Fibroblast of skin of right biceps (primary cell): Measurements from ENCODE around the gene CACFD1.
A peak's percentile ranks its signal among the peaks of the same experiment; 100 is the strongest.

Experiments used
- DNase-seq: peaks from one replicate; pipeline ENCODE4 v3.0.0-alpha.2; 2013

Gene CACFD1

DNA sequence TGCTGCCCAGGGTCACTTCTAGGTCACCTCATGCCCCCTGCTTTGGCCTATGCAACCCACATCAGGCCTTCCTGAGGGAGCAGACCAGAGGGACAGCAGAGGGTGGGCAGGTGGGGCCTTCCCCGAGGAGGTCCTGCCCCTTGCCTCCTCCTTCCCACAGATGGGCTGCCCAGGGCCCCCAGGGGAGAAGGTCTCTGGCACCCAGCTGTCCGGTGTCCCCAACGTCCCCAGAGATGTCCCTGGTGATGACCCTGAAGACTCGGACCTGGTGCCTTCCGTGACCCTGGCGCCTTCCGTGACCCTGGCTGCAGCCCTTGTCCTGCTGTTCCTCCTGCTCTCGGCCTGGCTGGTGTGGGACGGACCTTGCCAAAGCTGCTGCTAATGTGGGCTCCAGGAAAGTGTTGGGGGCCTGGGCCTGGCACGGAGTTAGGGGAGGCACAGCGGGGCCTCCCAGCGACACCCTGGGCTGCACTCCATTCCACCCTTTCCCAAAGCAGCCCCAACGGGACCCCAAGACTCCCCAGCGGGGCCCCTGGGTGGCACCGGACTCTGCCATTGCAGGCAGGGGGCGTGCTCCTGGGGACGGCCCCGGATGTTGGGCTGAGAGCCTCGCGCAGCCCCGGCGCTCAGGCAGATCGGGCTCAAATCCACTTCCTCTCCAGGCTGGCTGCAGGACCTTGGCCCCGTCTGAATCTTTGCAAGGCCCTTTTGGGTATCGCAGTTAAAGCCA lies 25.9 kb downstream of the CACFD1 start:
- DNase-seq, result no peak

DNA sequence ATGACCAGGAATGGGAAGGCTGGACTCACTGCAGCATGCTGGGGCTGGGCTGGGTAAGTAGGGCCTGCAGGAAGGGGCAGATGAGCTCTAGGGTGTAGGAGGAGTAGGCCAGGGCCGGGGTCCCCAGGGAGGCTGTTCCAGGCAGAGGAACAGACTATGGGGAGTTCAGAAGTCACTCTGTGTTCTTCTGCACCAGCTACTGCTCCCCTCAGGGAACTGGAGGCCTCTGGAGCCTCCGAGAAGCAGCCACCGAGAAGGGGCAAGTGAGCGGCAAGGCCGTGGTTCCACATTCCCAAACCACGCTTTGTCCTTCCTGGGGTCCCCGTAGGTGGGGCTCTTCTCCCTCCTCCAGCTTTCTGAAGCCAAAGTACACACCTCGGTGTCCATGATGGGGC lies 27.6 kb downstream of the CACFD1 start:
- DNase-seq, result no peak

DNA sequence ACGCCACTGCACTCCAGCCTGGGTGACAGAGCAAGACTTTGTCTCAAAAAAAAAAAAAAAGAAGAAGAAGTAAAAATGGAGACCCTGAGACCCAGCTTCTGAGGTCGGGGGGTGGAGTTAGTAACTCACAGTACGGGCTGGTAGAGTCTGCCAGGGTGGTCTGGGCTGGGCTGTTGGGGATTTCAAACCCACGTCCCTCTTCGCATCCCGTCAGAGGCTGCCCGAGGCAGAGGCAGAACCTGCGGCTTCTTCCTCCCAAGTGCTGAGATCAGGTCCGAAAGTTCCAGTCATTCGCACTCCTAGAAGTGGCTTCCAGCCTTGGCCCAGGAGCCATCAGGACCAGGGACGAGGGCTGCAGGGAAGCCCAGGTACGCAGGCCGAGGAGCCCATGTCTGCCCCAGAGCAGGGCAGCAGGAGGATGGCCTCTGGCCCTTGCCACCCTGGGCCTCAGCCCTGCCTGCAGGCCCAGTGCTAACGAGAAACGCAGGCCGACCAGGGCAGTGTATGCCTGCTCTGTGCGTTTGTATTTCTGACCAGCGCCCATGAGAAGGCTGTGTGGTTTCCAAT lies 29.0 kb downstream of the CACFD1 start:
- no peak for DNase-seq

DNA sequence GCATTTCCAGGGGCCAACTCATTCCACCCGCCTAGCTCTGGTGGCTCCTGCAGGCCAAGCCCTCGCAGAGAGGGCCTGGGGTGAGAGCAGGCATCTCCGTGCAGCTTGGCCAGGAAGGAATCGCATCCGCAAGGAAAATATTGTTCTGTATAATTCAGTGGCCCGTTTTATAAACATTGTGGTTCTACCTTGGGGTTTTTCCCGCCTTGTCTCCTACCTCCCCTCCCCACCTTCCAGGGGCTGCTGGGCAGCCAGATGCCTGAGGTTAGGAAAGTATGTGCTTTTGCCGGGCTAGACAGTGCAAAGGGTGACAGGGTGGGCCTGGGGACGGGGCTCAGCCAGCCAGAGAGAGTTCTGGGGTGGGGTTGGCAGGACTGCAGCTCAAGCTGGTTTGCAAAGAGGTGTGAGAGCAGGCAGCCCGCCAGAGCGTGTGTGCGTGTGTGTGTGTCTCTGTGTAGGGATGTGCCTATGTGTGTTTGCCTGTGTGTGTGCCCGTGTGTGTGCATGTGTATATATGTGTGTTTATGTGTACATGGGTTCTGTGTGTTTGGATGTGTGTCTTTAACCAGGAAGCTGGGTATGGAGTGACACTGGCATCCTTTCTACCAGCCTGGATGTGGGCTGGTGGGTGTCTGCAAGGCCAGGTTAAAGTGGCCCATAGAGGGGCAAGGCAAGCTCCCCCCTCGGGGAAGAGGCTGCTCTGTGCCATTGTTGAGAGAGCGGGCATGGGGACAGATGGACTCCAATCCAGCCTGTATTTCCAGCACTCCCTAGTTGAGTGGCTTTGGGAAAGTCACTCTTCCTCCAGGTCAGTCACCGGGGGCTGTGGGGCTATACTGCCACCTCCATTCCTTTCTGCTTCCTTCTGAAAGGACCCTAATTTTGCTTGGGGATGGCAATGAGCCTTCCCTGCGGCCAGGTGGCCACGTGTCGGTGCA lies 29.7 kb downstream of the CACFD1 start:
- no peak for DNase-seq

DNA sequence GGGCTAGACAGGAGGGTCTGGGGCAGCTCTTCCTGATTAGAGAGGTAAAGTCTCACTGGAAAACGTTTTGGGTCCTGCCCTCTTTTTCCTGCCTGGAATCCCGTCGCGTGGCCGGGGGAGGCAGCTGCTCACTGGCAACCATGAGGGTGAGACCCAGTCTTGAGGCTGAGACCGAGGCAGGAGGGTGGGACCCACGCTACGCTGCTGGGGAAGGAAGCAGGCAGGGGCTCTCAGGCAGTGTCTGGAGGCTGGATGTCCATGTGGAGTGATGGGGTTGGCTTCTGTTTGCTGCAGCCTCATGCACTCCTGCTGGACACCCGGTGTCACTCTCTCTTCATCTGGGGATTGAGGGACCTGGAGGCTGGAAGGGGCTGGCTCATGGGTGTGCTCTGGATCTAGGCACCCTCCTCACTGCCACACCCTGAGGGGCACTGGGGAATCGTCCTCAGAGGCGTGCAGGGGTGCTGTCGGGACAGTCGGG lies 30.5 kb downstream of the CACFD1 start:
- DNase-seq, result no peak

DNA sequence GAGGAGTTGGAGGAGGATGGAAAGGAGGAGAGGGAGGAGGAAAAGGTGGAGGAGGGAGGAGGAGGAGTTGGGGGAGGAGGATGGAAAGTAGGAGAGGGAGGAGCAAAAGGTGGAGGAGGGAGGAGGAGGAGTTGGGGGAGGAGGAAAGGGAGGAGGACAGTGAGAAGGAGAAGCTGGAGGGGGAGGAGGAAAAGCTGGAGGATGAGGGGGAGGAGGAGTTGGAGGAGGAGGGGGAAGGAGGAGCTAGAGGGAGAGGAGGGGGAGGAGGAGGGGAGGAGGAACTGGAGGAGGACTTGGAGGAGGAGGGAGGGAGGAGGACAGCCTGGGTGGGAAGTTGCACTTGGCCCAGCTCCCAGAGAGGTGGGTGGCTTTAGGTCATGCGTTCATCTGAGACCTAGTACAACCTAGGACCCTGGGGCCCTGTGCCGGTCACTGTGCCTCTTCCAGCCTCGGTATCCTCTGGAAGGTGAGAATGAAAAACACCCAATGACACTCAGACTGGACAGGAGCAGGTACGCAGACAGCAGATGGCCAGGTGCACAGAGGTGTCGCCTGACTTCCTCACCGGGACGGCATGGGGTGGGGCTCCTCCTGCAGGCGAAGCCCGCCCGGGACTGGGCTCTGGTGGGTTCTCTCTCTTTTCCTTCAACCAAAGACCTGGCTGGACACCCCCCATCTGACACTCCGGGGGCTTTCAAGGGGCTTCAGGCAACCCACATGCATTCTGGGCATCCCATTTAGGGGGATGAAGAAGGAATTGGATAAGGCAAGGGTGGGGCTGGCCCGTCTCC lies 31.3 kb downstream of the CACFD1 start:
- DNase-seq, result no peak

DNA sequence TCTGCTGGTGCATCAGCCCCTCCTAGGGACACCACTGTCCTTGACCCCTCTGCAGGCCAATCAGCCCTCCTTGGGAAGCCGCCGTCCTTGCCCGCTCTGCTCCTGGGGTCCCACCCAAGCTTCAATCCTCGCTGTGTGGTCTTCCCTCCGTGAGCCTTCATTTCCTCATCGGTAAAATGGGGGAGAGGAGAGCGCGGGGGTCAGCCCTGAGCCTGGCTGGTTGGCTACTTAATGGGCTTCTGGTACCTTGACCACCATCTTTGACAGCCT lies 31.8 kb downstream of the CACFD1 start:
- DNase-seq, result no peak

DNA sequence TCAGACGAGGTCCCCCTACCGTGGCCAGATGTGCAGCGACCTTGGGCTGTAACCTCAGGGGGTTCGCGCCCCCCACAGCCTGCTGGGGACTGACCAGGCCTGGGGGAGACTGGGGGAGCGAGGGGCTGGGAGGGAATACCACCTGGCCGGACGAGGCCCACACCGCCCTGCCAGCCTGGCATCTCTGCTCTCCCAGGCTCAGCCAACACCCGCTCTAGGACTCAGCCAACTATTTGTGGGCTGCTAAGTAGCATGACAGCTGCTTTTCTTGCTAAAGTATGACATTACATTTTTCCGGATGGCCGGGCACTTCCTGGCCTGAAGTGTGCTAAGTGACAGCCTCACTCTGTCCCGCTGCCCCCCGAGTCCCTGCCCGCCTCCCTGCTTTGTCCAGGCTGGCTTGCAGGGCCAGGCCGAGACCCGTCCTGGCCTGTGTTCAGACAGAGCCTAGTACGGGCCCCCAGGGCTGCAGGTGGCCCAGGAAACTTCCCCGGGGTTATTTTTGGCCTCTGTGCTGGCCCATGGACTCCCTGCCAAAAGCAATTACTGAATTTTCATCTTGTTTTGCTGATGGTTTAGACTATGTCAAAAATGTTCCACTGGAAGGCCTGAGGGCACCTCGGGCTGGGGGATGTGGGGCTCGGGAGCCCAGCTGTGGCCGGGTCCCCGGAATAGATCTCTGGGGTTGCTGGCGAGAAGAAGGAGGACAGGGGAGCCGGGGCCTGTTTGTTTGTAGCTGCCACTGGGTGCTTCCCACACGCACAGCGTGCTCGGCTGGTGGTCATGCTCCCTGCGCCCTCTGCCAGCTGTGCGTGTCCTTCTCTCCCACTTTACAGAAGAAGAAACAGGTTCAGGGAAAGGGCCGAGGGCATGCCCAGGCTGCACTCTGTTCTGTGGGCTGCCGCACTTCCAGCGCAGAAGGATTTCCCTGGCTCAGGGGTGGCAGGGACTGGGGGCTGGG lies 32.6 kb downstream of the CACFD1 start:
- no peak for DNase-seq

DNA sequence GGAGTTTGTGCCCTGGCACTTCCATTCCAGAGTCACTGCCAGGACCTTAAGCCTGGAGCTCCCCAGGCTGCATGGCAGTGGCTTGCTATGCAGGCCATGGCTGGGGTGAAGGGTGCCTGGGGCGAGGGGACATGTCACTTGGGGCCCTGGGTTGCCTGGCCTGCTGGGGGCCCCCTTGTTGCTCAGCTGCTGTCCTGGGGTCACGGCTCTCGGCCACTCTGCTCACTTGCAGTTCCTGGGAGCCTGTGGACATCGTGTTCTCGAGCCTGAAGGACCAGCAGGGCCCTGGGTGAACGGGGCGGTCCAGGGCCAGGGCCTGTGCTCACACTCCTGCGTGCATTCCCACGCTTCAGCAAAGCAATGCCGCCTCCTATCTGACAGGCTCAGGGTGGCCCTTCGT lies 33.6 kb downstream of the CACFD1 start:
- no peak for DNase-seq

DNA sequence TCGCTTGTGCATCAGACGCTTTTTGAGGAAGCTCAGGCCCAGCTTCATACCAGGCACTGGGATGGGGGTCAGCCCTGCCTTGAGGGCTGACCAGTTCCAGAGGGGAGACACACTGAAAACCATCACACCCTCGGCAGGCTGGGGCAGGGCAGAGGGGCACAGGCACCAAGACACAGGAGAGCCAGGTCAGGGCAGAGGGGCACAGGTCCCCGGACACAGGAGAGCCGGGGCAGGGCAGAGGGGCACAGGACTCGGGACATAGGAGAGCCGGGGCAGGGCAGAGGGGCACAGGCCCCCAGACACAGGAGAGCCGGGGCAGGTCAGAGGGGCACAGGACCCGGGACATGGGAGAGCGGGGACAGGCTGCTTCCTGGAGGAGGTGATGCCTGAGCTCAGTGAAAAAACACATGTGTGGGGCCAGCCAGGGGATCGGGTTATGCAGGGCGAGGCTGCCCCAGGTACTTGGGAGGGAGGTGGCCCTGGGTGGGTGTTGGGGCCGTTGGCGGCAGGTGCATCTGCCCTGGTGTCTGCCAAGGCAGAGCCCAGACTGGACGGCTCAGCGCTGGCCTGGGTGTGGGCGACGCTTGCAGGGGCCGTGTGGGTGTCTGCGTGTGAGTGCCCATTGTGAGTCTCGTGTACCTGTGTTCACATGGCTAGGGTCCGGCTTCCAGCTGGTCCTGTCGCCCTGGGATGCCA lies 34.2 kb downstream of the CACFD1 start:
- DNase-seq, result no peak

DNA sequence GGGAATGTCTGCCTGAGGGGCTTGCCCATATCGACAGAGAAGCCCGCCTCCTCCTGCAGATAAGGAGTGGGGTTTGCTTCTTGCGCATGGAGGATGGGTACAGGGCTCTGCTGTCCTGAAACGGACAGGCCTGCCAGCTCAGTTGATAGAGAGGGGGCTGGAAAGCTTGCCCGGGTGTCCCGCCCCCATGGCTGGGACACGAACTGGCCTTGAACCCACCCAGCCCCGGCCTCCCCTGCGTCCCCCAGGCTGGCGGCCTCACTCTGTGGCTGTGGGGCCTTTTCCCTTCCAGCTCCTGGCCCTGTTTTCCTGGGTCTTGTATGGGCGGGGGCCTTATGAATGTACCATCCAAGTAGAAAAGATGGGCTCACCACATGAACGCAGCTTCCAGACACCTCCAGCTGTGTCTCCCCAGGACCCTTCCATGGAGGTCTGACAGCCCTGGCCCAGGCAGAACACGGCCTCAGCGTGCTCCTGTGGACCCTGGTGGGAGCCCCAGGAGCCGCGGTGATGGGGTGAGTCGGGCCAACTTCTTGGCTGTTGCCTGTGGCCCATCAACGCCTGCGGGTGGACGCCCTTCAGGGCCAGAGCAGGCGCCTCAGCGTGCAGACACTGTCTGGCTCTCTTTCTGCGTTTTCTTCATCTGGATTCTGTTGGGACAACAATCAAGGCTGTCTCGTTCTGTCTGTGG lies 35.0 kb downstream of the CACFD1 start:
- DNase-seq, result no peak

DNA sequence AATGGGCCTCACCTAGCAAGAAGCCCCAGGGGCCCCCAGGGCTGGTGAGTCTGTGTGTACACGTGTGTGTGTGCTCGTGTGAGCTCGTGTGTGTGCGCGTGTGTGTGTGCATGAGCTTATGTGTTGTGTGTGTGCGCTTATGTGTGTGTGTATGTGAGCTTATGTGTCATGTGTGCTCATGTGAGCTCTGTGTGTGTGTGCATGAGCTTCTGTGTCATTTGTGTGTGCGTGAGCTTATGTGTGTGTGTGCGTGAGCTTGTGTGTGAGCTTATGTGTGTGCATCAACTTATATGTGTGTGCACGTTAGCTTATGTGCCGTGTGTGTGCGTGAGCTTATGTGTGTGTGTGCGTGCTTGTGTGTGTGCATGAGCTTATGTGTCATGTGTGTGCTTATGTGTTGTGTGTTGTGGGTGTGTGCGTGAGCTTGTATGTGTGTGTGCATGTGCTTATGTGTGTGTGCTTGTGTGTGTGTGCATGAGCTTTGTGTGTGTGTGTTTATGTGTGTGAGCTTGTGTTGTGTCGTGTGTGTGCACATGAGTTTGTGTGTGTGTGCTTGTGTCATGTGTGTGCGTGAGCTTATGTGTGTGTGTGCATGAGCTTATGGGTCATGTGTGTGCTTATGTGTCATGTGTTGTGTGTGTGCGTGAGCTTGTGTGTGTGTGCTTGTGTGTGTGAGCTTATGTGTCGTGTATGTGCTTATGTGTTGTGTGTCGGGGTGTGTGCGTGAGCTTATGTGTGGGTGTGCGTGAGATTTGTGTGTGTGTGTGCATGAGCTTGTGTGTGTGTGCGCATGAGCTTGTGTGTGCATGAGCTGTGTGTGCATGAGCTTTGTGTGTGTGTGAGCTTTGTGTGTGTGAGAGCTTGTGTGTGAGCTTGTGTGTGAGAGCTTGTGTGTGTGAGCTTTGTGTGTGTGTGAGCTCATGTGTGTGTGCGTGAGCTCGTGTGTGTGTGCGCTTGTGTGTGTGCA lies 35.8 kb downstream of the CACFD1 start:
- no peak for DNase-seq

DNA sequence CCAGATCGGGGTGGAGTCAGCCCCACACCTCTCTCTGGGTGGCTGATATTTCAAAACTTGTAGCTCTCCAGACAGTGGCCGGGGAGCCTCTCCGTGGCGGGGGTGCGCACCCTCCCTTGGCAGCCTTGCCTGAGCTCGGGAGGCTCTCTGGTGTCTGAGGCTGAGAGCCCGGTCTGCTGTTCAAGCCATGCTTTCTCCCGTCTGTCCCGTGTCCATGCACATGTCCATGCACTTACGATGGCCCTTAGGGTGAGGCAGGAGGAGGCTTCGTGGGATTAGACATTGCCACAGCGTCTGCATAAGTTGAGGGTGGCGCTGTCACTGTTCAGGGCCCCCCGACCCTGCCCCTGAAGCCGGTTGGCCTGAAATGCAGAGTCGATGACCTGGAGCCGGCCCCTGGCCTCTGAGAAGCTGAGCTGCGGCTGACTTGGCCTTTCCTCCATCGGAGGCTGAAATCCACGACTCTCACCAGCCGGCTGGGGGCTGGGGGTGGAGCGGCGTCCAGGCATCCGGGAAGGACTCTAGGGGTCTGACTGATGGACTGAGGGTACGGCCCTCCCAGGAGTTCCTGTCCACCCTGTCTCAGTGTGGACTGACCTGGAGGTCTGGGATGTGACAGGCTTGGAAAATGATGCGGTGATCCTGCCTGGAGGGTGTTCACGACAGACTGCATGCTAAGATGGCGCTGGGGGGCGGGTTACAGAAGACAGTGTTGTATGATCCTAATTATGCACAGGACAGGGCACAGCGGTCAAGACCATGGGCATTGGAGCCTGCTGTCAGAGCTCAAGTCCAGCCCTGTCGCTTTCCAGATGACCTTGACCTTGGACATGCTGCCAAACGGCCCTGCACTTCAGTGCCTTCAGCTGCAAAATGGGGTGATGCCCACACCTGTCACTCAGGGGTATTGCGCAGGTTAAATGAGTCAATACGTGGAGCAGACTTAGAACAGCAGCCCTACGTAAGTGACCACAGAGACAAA lies 37.4 kb downstream of the CACFD1 start:
- no peak for DNase-seq

DNA sequence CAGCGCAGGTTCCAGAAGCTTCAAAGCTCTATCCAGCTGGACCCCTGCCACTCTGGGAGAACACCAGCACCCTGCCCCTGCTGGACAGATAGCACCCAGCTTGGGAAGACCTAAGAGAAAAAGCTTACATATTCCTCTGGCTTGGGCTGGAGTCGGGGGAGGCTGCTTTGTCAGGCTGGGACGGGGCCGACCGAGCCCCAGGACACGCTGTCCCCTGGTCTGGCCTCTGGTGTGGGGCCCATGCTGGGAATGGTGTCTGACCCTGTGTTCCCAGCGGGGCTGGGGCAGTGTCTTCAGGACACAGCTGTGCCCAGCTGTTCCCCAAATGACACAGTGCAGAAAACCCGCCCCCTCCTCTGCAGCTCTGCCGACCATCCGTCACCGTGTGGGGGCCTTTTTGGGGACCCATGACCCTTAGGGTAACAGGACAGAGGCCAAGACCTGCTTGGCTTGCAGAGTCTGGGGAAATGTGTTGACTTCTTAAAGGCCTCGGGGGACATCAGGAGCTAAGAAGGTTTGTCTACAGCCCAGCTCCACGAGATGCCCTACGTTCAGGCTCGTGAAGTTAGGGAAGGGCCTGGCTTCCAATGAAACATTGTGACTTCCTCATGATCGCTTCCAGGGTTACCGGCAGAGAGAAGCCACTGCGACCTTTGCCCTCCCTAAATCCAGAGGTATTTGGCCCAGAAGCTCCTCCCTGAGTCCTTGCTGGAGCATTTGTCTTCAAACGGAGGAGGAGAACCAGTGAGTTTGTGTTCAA lies 39.5 kb downstream of the CACFD1 start:
- no peak for DNase-seq

DNA sequence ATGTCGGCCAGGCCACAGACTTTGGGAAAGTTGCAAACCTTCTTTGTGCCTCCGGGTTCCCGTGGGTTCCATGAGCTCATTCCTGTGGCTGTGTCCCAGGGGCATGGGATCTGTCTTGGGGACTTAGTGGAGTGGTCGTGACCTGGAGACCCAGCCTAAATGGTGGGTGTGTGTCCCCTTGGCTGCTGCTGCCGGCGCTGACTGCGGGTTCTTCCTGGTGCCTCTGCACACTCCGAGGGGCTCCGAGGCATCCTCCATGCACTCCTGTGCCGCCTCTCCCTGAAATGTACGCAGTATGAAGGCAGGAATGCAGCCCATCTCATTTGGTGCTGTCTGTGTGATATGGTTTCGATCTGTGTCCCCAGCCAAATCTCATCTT lies 40.1 kb downstream of the CACFD1 start:
- no peak for DNase-seq

DNA sequence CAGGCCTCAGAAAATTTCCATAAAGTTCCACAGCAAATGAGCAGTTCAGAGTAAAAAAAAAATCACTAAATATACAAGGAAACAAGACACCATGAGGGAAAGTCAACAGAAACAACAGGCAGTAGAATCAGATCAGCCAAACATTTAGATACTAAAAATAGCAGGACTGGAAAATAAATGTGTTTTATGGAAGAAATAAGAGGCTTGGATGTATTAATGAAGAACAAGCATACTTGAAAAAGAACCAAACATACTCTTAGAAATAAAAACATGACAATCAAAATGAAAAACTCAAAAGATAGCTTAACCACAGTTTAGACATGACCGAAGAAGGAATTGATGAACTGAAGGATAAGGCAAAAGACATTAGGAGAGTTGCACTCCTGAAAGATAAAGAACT lies 42.3 kb downstream of the CACFD1 start:
- no peak for DNase-seq

DNA sequence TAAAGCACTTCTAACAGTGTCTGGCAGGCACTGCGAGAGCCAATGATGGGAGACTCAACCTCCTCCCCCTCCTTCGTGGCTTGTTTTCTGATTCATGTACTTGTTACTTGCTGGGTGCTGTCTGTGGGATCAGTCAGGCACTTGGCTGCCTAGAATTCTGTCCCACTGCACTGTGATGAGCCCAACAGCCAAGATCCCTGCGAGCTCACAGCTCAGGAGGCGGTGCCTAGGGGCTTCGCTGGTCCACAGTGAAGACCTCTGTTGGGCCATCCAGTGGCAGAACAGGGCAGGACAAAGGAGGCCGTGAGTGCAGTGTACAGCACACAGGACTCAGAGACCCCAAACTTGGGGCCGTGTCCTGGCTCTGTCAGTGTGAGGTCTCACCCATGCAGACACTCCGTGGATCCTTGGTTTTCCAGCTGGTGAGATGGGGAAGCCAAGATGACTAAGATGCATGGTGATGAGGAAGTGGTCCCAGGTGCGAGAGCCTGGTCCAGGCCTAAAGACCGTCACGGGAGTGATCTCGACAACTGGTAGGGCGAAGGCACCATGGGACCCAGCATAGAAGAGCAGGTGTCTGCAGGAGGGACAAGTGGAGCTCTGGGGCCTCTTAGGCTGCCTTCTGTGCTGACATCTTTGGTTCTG lies 45.5 kb downstream of the CACFD1 start:
- DNase-seq, result peak; percentile 17
